Measurements from ENCODE around the gene PCDH18. TPM values are rescaled to one million over a fixed set of nuclear protein-coding genes. Genes with fewer than 3 reads are reported as not detected.
"Not testable (repeated sequence)": the region's sequence is repeated elsewhere in the genome, so short reads cannot be mapped to it uniquely, and the experiment has no call there.

The PCDH18 gene, protein sequence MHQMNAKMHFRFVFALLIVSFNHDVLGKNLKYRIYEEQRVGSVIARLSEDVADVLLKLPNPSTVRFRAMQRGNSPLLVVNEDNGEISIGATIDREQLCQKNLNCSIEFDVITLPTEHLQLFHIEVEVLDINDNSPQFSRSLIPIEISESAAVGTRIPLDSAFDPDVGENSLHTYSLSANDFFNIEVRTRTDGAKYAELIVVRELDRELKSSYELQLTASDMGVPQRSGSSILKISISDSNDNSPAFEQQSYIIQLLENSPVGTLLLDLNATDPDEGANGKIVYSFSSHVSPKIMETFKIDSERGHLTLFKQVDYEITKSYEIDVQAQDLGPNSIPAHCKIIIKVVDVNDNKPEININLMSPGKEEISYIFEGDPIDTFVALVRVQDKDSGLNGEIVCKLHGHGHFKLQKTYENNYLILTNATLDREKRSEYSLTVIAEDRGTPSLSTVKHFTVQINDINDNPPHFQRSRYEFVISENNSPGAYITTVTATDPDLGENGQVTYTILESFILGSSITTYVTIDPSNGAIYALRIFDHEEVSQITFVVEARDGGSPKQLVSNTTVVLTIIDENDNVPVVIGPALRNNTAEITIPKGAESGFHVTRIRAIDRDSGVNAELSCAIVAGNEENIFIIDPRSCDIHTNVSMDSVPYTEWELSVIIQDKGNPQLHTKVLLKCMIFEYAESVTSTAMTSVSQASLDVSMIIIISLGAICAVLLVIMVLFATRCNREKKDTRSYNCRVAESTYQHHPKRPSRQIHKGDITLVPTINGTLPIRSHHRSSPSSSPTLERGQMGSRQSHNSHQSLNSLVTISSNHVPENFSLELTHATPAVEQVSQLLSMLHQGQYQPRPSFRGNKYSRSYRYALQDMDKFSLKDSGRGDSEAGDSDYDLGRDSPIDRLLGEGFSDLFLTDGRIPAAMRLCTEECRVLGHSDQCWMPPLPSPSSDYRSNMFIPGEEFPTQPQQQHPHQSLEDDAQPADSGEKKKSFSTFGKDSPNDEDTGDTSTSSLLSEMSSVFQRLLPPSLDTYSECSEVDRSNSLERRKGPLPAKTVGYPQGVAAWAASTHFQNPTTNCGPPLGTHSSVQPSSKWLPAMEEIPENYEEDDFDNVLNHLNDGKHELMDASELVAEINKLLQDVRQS
- polyA plus RNA-seq (2013, experiment 1 of 2; ENCODE audit: insufficient read length): 59.4 TPM
- polyA plus RNA-seq (2013, experiment 2 of 2; ENCODE audit: insufficient read length): 121 TPM

DNA sequence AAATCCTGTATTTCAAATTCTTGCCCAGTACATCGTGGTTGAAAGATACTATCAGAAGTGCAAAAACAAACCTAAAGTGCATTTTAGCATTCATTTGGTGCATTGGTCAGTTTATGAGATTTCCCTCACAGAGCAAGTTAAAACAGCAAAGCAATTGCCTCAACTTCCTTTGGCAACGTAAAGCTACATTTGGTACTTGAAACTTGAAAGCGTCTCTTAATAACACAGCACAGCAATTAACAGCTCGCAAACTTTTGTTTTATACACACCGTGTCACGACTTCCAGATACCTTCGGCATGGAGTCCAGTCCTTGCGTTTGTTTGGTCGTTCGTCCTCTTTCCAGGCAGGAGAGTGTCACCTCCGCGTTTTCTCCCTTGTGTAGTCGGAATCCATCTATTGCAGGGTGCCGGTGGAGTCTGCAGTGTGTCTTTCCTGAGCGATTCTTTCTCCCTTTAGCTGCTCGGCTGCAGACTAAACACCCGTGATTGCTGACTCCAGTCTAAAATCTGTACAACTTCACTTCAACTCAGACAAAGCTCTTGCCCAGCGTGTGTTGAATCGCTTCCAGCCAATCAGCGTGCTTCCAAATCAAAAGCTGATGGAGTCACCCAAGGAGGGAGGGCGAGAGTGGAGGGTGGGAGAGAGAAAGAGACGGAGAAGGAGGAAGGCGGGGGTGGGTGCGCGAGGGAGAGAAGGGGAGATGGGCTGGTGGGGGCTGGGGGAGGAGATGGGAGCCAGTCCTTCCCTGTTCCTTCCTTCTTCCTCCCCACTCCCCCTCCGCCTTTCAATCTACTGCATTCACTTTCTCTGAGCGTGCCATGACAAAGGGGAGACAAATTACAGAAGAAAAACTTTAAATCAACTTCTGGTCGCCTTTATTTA lies at the start of gene PCDH18:
Gene PCDH18, minus strand, starts transcription at position 509 of the 883 bp plus-strand sequence. Its CDS starts 406 bp downstream, at position 103.
- peak; percentile 99 for DNase-seq

DNA sequence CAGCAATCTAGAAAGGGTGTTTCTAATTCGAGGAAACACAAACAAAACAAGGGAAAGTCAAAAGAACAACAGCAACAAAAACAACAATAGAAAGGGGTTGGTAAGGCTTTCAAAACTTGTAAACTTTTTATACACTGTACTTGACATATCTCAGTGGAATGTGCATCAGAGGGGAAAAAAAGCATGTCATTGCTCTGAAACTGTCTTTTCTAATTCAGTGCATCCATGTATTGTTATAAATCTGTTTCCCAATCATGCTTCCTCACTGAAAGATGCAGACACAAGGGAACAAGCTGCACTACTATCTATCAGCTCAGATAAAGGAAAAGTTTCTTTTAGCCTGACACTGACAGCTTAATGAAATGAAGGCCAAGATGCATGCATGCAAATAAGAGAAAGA lies 44.2 kb upstream of the PCDH18 start:
- peak; percentile 1 for DNase-seq

DNA sequence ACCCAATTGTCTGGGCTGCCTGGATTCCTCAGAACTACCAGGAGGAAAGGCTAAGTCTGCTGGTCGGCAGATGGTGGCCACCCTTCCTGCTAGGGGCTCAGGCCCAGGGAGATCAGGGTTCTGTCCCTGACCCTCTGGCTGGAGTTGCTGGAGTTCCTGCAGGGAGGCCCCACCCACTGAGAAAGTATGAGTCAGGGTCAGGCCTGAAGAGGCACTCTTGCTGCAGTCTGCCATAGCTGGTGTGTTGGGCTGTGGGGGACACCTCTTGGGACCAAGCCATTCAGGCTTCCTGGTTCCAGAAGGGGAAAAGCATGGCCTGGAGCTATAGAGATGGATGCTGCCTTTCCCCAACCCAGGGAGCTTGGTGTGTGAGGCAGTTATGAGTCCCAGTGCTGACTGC lies 40.4 kb upstream of the PCDH18 start:
- DNase-seq: peak; percentile 1

DNA sequence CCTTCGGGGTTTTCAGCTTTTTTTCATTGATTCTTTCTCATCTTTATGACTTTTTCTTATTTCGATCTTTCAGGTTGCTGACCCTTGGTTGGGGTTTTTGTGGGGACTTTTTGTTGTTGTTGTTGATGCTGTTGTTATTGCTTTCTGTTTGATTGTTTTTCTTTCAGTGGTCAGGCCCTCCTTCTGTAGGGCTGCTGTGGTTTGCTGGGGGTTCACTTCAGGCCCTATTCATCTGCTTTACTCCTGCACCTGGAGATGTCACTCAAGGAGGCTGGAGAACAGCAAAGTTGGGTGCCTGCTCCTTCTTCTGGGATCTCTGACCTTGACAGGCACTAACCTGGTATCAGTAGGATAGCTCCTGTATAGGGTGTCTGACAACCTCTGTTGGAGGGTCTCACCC lies 39.9 kb upstream of the PCDH18 start:
- DNase-seq: no peak

DNA sequence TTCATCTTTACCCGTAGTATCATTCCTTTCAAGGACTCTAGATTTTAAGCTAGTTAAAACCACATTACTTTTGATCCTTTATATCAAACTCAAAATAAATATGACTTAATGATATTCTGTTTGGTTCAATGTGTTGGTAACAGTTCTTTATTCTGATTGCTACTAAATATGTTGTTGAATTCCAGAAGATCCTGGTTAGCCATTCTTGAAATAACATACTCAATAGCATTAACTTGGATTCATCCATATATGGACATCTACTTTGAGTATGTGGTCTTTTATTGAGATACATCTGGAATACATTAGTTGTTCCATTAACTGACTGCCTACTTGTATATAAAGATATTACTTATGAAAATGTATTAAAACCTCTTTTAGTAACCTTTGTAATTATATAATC lies 27.5 kb upstream of the PCDH18 start:
- DNase-seq: peak; percentile 55

DNA sequence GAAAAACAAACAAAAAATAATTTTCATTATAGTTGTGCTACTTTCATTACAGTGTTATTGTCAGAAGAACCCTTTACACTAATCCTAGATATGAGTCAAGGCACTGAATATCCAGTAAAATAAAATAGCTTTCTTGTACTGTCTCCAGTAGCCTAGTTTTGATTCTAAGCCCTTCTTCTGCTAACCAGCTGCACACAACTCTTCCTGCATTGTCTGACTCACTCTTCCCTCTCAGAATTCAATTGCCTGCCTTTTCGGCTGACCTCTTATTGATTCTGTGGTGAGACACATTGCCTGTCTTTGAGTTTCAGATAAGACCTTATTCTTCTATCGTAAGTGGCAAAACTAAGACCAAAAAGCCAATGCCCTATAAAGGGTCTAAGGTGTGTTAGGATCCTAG lies 26.7 kb upstream of the PCDH18 start:
- peak; percentile 73 for DNase-seq

DNA sequence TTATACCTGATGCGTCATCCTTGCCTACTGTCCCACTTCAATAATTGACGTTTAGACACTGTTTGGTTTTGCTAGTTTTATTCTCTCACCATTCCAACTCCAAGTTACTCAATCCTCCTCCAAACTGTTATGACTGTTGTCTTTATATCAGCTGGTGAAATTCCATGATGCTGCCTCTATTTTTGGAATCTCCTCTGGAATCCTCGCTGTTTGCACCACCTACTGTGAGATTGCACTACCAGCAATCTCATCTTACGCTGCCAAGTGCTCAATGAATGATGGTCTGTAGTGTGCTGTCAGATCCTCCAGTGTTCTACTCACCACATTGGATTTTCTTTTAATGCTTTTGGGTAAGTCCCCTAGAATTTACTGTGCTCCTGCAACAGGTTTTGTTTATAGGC lies 13.2 kb upstream of the PCDH18 start:
- DNase-seq: peak; percentile 84

DNA sequence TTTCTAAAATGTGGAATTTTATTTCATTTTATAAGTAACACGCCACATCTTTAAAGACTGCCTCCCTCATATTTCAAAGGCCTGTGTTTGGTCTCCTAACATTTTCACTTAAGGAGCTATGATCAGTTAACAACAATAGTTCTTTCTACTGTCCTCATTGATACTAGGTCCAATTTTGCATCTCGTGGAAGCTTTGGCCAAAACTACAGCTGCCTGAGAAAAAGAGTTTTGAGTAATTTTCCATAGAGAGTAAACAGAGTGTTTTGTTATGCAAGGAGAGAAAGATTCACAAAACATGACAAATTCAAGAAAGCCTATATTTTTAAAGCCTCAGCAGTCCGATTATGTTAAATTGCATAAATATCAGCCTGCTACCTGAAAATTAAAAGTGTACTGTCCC lies 11.4 kb upstream of the PCDH18 start:
- DNase-seq: no peak

DNA sequence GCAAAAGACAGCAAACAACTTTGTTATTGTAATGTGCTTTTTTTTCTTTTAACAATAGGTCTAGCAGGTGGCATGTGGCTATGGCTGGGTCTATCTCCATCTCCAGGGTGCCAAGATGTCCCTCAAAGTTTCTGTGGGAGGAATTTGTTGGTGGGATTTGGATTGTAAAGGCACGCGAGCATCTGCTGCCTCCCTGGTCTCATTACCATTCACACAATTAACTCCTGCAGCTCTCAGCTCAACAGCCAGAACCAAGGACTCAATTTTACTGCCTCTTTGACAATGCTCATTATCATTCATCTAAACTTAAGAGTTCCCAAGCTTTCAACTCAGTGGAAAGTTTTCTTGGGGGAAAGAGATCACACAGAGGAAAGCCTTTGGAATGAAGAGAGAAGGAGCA lies 10.9 kb upstream of the PCDH18 start:
- no peak for DNase-seq

DNA sequence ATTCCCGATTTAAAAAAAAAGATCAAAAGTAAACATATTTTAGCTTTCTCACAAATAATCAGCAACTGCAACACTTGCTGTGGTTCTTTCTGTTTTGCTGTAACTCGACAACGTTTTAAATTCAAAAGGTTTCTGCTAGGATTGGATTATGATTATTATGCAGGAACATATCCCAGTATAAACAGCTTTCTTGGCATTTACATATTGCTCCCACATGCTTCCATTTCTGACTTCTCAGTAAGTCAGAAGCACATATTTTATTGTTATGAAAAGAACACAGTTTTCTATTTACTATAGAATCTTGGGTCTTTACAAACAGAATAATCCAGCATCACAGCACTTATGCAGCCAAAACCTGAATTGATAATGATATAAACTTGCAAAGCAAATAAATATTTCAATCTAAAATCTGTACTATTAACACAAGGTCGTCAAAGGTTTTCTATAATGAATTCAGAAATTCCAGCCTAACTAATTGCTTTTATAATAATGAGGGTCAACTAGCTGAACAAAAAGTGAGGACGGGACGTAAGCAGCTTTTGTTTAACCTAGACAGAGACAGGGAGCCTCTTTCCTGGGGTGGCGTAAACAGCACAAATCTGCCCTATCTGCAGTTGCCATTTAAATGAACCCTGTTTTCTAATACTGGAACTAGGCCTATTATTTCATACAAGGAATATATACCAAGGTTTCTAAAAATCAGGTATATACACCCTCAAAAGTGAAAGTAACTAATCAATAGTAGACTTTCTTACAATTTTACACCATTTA lies 9.8 kb upstream of the PCDH18 start:
- DNase-seq: no peak

DNA sequence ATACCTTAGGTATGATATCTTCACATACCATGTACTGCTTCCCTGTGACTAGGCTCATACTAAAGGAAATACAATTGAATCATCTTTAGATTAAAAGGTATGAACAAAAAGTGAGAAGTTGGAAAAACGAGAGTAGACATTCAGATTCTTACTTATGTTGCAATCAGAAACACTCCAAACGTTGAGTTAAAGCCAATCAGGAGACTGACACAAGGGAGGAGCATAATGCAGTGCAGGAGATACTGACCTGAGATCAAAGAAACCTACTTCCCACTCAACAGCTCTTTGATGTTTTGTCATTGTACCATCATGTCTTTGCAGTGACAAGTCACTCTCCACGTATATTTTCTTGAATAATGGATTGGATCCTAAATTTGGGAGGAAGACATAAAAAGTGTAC lies 8.9 kb upstream of the PCDH18 start:
- no peak for DNase-seq

DNA sequence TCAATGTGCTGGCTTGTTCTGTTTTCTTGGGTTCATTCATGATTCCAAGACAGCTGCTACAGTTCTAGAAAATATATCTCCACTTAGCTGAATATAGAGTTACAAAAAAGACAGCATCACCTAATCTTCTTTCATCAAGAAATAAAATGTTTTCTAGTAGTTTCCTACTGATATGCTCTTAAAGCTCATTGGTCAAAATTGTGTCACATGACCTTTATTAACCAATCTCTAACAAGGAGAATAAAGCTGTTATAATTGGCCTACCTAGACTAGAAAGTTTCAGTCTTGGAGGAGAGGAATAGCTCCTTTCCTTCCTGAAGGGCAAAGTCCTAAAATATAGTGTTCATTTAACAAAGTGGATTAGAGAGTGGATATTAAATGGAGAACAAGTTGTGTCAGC lies 8.1 kb upstream of the PCDH18 start:
- no peak for DNase-seq

DNA sequence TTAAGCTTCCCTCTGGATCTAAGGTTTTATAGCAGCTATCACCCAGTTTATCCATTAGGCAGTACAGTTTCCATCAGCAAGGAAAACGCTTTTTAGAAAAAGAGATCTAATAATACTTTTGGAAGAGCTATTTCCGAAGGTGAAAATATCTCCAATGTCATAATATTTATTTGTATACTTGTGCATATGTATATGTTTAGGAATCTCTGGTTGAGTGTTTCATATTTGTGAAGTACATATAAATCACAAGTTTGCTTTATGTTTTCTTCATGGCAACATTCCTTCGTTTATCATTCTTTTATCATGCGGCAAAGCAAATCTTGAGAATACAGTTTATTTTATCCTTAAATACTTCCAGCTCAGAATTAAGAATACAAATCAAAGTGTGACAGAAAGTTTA lies 6.2 kb upstream of the PCDH18 start:
- no peak for DNase-seq

DNA sequence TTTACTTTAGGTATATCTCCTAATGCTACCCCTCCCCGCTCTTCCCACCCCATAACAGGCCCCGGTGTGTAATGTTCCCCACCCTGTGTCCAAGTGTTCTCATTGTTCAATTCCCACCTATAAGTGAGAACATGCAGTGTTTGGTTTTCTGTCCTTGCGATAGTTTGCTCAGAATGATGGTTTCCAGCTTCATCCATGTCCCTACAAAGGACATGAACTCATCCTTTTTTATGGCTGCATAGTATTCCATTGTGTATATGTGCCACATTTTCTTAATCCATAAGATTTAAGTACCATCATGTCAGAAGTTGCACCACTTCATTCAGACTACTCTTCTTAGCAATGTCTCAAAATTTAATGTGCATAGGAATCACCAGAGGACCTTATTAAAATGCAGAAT lies 5.5 kb upstream of the PCDH18 start:
- not testable (repeated sequence) for DNase-seq

DNA sequence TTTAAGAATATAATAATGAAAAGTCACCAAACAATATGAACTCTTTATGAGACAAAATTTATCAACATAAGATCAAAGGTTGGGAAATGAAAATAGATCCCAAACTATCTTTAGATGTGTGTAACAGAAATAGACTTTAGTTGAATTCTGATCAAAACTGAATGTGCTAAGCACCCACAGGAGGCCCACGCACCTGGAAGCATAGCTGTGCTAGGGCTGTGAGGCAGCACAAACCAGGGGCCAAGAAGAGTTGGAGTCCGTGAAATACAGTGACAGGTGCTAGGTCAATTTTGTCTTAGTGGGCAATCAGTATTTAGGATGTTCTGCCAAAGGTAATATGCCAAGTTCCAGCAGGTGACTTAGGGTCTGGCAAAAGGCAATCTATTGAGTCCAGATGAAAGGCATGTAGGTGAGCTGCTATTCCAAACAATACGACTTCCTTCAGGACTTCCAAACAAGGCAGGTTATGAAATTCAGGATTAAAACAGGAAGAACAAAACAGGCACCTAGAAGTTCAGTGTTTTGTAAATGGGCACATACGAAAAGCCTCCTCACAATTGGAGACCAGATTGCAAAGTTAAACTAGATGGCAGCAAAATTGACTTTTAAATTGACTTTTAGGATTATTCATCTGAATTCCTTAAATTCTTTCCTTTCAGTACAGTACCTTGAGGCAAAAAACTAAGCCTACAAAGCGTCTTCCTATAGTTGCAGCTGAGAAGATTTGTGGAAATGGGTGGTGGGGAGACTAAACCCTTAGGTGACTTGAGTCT lies 4.7 kb upstream of the PCDH18 start:
- no peak for DNase-seq

DNA sequence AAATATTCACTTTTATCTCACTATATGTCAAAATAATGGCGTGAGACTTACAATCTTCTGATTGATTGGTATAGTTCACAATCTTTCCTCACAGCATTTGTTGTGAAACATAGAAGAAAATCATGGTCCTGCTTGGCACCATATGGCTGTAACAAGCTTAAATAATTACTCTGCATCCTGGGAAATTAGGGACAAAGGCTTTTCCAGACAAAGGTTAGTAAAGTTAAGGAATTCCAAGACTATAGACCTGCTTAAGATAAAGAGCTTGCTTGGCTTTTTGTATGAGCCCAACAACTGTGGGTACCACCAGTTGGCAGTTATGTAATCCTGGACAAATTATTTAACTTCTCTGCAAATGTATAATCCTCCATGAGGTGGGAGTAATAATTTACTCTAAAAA lies 3.4 kb upstream of the PCDH18 start:
- no peak for DNase-seq

DNA sequence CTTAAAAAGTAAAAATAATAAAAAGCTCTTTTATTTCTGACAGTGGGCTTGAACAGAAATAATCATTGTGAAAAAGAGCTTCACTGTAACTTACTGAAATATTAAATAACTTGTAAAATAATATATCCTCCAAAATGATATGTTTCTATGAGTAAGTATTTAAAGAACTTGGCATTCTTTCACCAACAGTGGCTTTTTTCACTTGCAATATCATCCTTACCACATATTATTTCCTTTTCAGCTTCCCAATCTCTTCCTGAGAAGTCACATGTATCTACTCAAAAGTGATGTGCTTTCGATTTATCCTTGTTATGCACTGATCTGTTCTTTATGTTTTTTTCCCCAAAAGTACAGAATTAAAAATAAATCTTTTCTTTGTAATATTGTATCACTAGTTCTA lies 2.2 kb upstream of the PCDH18 start:
- peak; percentile 62 for DNase-seq

DNA sequence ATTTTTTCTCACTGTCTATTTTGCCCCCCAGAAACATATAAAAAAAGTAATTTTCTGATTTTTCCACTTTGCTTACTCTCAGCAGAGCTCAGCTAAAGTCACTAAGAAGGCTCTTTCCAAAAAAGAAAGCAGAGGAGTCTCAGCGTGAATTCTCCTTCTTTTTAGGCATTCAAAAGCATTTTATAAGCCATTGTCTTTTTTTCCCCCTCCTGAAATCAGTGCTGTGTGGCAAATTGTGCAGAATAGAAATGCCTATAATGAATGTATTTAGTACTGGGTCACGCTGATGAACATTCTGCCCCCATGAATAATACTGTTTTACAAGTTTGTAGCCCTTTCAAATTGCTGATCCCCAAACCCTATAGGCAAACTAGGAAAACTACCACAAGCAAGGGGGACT lies 1.6 kb upstream of the PCDH18 start:
- DNase-seq: no peak

DNA sequence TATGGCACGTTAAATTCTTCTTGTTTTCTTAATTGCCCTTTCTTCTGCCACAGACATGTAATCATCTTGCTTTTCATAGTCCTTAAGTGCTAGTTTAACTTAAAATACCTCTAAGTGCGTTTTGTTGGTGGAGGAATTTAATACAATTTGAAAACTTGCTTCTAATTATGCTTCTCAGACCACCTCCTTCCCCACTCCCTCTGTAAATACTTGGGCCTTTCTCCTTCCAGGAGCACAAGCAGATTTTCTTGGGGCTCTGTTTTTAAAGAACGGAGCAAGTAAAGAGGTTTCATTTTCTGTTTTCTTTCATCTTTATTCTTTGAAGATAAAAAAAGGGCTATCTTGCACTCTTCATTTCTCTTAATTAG lies 559 bp upstream of the PCDH18 start:
- DNase-seq: no peak
